K562 (cell line): Measurements from ENCODE around the gene MBNL2. TPM values are rescaled to one million over a fixed set of nuclear protein-coding genes. Genes with fewer than 3 reads are reported as not detected.

Experiments
- ATF2 ChIP-seq: sonication (generic); formaldehyde crosslinking; IDR thresholded peaks from 2 replicates; pipeline ENCODE4 v1.8.1; 2022; ENCODE audit warnings: missing genetic modification reagents
- FOXK2 ChIP-seq, 2 experiments: fragments of 450-650 bp; IDR thresholded peaks in 1 of 2; conservative IDR thresholded peaks in 1 of 2; 2 replicates each; pipeline ENCODE4 v1.6.1; 2016; ENCODE audit warnings: low read depth in 2 of 2, mild to moderate bottlenecking in 1 of 2
- HSF4 ChIP-seq: fragments of 250-450 bp; sonication (Bioruptor Pico); IDR thresholded peaks from 2 replicates; pipeline ENCODE4 v2.1.2; 2022; ENCODE audit warnings: mild to moderate bottlenecking, moderate library complexity, borderline replicate concordance
- NBN ChIP-seq: fragments of 450-650 bp; IDR thresholded peaks from 2 replicates; pipeline ENCODE4 v1.6.1; 2016; ENCODE audit warnings: low read depth, mild to moderate bottlenecking
- STAT6 ChIP-seq: sonication (generic); formaldehyde crosslinking; IDR thresholded peaks from 2 replicates; pipeline ENCODE4 v1.8.1; 2023; ENCODE audit warnings: mild to moderate bottlenecking, missing genetic modification reagents
- TCFL5 ChIP-seq: fragments of 250-450 bp; sonication (Bioruptor Pico); conservative IDR thresholded peaks from 2 replicates; pipeline ENCODE4 v1.6.1; 2021; ENCODE audit warnings: mild to moderate bottlenecking, moderate library complexity, matching md5 sums
- polyA plus RNA-seq, 8 experiments: library from polyadenylated mRNA; depleted of rRNA in 4 of 8; stranded (reverse) in 5 of 8; unstranded in 3 of 8; fragments of >200 nt; fragmentation: Nextera tagmentation in 2 of 8; fragmentation: Illumina TruSeq in 1 of 8; extraction: Ambion mirVana in 2 of 8; extraction: Trizol in 1 of 8; gene quantifications; 2 replicates each; pipeline versions ENCODE4 v1.2.1 to v1.2.3, GENCODE V29; 2011 to 2014; ENCODE audit warnings: inconsistent platforms in 1 of 8, missing spikeins in 1 of 8
- total RNA-seq, 7 experiments: library from RNA; depleted of rRNA in 6 of 7; stranded (reverse); fragments of >200 nt in 6 of 7; fragmentation: Illumina TruSeq in 2 of 7; extraction: Trizol in 2 of 7; gene quantifications; 2 replicates each; pipeline versions ENCODE4 v1.2.1 to v1.2.3, GENCODE V29; 2011 to 2021; ENCODE audit warnings: low replicate concordance in 1 of 7

Gene MBNL2
- total and polyA plus RNA-seq, 9 of the 15 experiments (the other 6 are each of a cell fraction or from before 2014, with no cell fraction given), result 7.0 to 24.8 (median 13.8) TPM

GRCh38 chr13:97246596-97247158 is 24.5 kb downstream of the MBNL2 start (continued):
- TF ChIP-seq HSF4, result no peak
- TF ChIP-seq NBN, result no peak
- TF ChIP-seq STAT6 (CRISPR knock-in tag), result no peak
- TF ChIP-seq ATF2 (CRISPR knock-in tag), result no peak
- TF ChIP-seq FOXK2 (conservative IDR thresholded peaks at IDR 0.05 in 1 of 2, IDR thresholded peaks at IDR 0.05 in 1 of 2; ENCODE audit: low read depth in 2 of 2), result no peak
- no peak for TF ChIP-seq TCFL5 (CRISPR knock-in tag)
